Stomach (tissue), 4 donors: ENCODE measurements around the gene CAMK2N2.

Experiments
- EP300 ChIP-seq: sonication (generic); formaldehyde crosslinking; IDR thresholded peaks from one replicate; pipeline ENCODE4 v1.6.1; 2017; ENCODE audit warnings: antibody characterized with exemption
- POLR2AphosphoS5 ChIP-seq, 3 donors: sonication (generic); formaldehyde crosslinking; IDR thresholded peaks; one replicate each; pipeline ENCODE4 v1.6.1; 2016; ENCODE audit warnings: antibody characterized with exemption in 3 of 3
- TF ChIP-seq, protein P1 (sequence below), 7 experiments: fragments of 450-650 bp in 4 of 7; fragments of 200-600 bp in 3 of 7; sonication (generic) in 3 of 7; IDR thresholded peaks; one replicate each; pipeline ENCODE4 v1.5.1; 2016 to 2019; ENCODE audit warnings: antibody characterized with exemption in 7 of 7, control low read depth in 2 of 7, mild to moderate bottlenecking in 1 of 7

GRCh38 chr3:184228376-184229137, 32.8 kb downstream of the CAMK2N2 start:
- TF ChIP-seq, protein P1, sequence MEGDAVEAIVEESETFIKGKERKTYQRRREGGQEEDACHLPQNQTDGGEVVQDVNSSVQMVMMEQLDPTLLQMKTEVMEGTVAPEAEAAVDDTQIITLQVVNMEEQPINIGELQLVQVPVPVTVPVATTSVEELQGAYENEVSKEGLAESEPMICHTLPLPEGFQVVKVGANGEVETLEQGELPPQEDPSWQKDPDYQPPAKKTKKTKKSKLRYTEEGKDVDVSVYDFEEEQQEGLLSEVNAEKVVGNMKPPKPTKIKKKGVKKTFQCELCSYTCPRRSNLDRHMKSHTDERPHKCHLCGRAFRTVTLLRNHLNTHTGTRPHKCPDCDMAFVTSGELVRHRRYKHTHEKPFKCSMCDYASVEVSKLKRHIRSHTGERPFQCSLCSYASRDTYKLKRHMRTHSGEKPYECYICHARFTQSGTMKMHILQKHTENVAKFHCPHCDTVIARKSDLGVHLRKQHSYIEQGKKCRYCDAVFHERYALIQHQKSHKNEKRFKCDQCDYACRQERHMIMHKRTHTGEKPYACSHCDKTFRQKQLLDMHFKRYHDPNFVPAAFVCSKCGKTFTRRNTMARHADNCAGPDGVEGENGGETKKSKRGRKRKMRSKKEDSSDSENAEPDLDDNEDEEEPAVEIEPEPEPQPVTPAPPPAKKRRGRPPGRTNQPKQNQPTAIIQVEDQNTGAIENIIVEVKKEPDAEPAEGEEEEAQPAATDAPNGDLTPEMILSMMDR (IDR thresholded peaks at IDR 0.05) = no peak
- TF ChIP-seq POLR2AphosphoS5 (IDR thresholded peaks at IDR 0.05) (no peak), EP300 (no peak)
